ENCODE data around the gene CIAO2B. TPM values are rescaled to one million over a fixed set of nuclear protein-coding genes. Genes with fewer than 3 reads are reported as not detected.
A peak's percentile ranks its signal among the peaks of the same experiment; 100 is the strongest.

The CIAO2B gene
- total RNA-seq, 4 donors from 2014 or later: 15.3 to 93.8 (median 51.6) TPM

DNA sequence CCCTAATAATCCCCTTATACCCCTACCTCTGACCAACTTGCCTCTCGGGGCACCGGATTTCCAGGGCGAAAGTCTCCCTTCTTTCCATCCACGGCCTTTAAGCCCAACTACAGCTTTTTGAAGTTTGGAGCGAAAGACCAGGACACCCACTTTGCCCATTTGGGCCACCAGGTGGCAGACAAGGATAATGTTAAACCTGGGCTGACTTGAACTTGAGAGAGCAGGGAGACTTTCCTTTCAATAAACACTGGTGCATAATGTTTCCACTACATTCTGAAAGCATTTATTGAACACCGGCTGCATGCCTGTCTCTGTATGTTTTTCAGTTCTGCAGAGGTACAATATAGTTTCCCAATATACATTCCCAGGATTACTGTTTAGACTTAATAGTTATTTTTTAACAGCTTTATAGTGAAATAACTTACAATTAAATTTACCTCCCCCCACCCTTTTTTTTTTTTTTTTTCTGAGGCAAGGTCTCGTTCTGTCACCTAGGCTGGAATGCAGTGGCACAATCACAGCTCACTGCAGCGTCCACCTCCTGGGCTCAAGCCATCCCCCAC lies 20.0 kb upstream of the CIAO2B start:
- Histone ChIP-seq H3K36me3 (no peaks in the 10 kb centered on the region), H3K27me3 (peaks cover 9% of the 10 kb centered on the region), H3K27ac (peak overlapping the region; percentile 79 to 83 (median 82)), H3K4me1 (peaks cover 0 to 61% (median 31%) of the 10 kb centered on the region in 4 donors), H3K4me3 (peak overlapping the region in 1 of 4 donors; percentile 8), H3K9me3 (no peaks in the 10 kb centered on the region)
- TF ChIP-seq, protein P1, sequence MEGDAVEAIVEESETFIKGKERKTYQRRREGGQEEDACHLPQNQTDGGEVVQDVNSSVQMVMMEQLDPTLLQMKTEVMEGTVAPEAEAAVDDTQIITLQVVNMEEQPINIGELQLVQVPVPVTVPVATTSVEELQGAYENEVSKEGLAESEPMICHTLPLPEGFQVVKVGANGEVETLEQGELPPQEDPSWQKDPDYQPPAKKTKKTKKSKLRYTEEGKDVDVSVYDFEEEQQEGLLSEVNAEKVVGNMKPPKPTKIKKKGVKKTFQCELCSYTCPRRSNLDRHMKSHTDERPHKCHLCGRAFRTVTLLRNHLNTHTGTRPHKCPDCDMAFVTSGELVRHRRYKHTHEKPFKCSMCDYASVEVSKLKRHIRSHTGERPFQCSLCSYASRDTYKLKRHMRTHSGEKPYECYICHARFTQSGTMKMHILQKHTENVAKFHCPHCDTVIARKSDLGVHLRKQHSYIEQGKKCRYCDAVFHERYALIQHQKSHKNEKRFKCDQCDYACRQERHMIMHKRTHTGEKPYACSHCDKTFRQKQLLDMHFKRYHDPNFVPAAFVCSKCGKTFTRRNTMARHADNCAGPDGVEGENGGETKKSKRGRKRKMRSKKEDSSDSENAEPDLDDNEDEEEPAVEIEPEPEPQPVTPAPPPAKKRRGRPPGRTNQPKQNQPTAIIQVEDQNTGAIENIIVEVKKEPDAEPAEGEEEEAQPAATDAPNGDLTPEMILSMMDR (IDR thresholded peaks at IDR 0.05): peak; percentile 70 to 93 (median 78)
- no peak for TF ChIP-seq EP300 (IDR thresholded peaks at IDR 0.05; ENCODE audit: low read depth)
- 12 to 15% methylated on average over 6 to 8 of the region's 8 CpGs for WGBS, 2 donors (ENCODE audit: low coverage in 1 of 2)
- in situ Hi-C loops (cut with MboI; ENCODE audit: low pct_ligation_motif_present in 1 of 4, low pct_unique_long_range_greater_than_20kb in 1 of 4, low sequenced_read_pairs in 3 of 4) (loop anchor here in 2 of 4 donors (25.0 kb wide), 2 partner anchors 208 to 433 kb away; partner anchors contain the start of genes B3GNT9 (in 1 of the 2), FBXL8 (in 1 of the 2), HSF4 (in 1 of the 2) and NOL3 (in 1 of the 2)), intact Hi-C loops (cut with DNase I; ENCODE audit: low total_unique reads) (no loop called here)
- DNase-seq: peak; percentile 89

DNA sequence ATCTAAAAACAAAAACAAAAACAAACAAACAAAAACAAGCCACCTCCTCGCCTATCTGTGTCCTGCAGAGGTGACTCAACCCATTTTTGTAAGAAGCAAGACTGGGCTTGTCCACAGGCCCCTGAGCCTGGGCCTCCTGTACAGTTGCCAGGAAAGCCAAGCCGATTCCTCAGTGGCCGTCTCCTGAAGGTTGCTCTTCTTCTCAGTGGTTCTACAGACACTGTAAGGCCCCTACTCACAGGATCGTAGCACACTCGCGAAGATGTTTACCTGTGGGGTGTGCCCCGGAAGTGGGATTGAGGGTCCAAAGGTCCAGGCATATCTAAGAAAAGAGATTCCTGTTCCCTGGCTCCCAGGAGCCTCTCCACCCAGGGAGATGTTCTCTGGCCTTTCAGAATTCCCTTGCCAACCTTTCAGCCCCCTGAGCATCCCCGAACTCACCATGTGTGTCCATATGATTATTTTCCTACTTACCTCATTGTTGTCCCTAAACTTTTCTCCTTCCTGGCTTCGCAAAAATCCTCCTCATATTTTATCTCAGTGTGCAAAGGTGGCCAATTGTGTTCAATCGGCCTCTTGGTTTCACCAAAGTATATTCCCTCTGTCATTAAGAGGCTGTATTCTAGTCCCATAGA lies 19.4 kb upstream of the CIAO2B start:
- 49 to 55% methylated on average over 4 to 10 of the region's 10 CpGs for WGBS, 2 donors (ENCODE audit: low coverage in 1 of 2)
- peak overlapping the region; percentile 71 to 83 (median 80) for H3K27ac ChIP-seq
- intact Hi-C loops (cut with DNase I; ENCODE audit: low total_unique reads): no loop called here

DNA sequence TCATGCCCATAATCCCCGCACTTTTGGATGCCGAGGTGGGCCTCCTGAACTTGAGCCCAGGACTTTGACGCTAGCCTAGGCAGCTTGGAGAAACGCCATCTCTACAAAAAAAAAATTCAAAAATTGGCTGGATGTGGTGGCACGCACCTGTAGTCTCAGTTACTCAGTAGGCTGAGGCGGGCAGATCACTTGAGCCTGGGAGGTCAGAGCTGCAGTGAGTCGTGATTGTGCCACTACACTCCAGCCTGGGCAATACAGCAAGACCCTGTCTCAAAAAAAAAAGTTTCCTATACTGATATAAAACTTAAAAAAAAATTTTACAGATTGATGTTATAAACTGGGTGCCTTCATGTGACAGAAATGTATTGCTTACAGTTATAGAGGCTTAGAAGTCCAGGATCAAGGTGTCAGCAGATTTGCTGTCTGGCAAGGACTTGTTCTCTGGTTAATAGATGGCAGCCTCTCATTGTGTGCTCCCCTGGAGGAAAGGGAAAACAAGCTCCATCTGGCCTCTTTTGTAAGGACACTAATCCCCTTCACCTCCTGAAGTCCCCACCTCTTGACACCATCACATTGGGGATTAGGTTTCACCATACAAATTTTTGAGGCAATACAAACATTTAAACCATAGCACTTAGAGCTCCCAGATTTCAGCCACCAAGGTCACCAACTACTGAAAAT lies 18.4 kb upstream of the CIAO2B start:
- Histone ChIP-seq H3K27ac (peak overlapping the region; percentile 71 to 83 (median 80)), H3K9me3 (no peaks in the 10 kb centered on the region), H3K4me1 (peaks cover 11 to 61% (median 42%) of the 10 kb centered on the region in 4 donors), H3K36me3 (no peaks in the 10 kb centered on the region), H3K27me3 (peaks cover 13% of the 10 kb centered on the region), H3K4me3 (no peak overlapping the region)
- no peak for DNase-seq
- 85 to 100% methylated on average over 2 to 7 of the region's 7 CpGs for WGBS, 2 donors (ENCODE audit: low coverage in 1 of 2)
- TF ChIP-seq POLR2AphosphoS5 (IDR thresholded peaks at IDR 0.05) (no peak), EP300 (IDR thresholded peaks at IDR 0.05; ENCODE audit: low read depth) (no peak), POLR2A (IDR thresholded peaks at IDR 0.05) (no peak)
- TF ChIP-seq, protein P1 (IDR thresholded peaks at IDR 0.05): no peak
- in situ Hi-C loops (cut with MboI; ENCODE audit: low pct_ligation_motif_present in 1 of 4, low pct_unique_long_range_greater_than_20kb in 1 of 4, low sequenced_read_pairs in 3 of 4): loop anchor here in 2 of 4 donors (25.0 kb wide), 2 partner anchors 210 to 435 kb away; partner anchors contain the start of genes B3GNT9 (in 1 of the 2), FBXL8 (in 1 of the 2), HSF4 (in 1 of the 2) and NOL3 (in 1 of the 2)
- intact Hi-C loops (cut with DNase I; ENCODE audit: low total_unique reads): no loop called here

More for the DNA sequence above, 19.4 kb upstream of the CIAO2B start:
- H3K4me1 ChIP-seq: peaks cover 5 to 62% (median 34%) of the 10 kb centered on the region in 4 donors
- TF ChIP-seq POLR2AphosphoS5 (IDR thresholded peaks at IDR 0.05) (peak; percentile 23 to 76 (median 68)), POLR2A (IDR thresholded peaks at IDR 0.05) (peak; percentile 60), EP300 (IDR thresholded peaks at IDR 0.05; ENCODE audit: low read depth) (no peak)
- TF ChIP-seq, protein P1 (IDR thresholded peaks at IDR 0.05): no peak
- H3K36me3 ChIP-seq: no peaks in the 10 kb centered on the region
- no peaks in the 10 kb centered on the region for H3K9me3 ChIP-seq
- in situ Hi-C loops (cut with MboI; ENCODE audit: low pct_ligation_motif_present in 1 of 4, low pct_unique_long_range_greater_than_20kb in 1 of 4, low sequenced_read_pairs in 3 of 4): loop anchor here in 2 of 4 donors (25.0 kb wide), 2 partner anchors 209 to 434 kb away; partner anchors contain the start of genes B3GNT9 (in 1 of the 2), FBXL8 (in 1 of the 2), HSF4 (in 1 of the 2) and NOL3 (in 1 of the 2)
- H3K4me3 ChIP-seq: peak overlapping the region in 1 of 4 donors; percentile 8
- peak; percentile 83 for DNase-seq
- H3K27me3 ChIP-seq: peaks cover 13% of the 10 kb centered on the region
